NCI-H1092 (cell line): ENCODE data around the gene LMNTD2.

Experiments
- DNase-seq: peaks from one replicate; lab custom pipeline; 2025; lab: John Stamatoyannopoulos, UW

The LMNTD2 gene

DNA sequence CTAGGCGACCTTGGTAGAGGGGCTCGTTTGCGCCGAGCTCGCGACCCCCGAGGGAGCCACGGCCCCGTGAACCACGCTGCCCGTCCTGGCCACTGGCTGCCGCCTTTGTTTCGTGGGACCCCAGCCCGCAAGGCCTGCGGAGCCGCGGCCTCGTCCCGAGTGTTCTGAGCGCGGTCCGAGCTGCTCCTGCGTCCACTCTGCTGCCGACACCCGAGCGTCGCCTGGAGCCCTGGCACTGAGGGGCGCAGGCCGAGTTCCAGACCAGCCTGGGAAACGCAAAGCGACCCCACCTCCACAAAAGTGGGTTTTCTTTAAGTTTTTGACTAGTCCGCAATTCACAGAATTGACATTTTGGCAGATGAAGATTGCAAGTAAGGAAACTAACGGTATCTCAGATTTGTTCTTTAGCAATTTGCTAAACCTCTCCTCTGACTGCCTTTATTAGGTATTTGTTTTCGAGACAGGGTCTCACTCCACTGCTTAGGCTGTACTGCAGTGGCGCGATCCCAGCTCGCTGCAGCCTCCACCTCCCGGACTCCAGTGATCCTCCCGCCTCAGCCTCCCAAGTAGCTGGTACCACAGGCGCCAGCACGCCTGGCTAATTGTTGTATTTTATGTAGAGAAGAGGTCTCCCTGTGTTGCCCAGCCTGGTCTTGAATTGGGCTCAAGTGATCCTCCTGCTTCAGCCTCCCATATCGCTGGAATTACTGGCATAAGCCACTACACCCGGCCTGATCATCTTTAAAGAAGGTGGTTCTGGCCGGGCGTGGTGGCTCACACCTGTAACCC lies 52.6 kb downstream of the LMNTD2 start:
- DNase-seq: no peak

DNA sequence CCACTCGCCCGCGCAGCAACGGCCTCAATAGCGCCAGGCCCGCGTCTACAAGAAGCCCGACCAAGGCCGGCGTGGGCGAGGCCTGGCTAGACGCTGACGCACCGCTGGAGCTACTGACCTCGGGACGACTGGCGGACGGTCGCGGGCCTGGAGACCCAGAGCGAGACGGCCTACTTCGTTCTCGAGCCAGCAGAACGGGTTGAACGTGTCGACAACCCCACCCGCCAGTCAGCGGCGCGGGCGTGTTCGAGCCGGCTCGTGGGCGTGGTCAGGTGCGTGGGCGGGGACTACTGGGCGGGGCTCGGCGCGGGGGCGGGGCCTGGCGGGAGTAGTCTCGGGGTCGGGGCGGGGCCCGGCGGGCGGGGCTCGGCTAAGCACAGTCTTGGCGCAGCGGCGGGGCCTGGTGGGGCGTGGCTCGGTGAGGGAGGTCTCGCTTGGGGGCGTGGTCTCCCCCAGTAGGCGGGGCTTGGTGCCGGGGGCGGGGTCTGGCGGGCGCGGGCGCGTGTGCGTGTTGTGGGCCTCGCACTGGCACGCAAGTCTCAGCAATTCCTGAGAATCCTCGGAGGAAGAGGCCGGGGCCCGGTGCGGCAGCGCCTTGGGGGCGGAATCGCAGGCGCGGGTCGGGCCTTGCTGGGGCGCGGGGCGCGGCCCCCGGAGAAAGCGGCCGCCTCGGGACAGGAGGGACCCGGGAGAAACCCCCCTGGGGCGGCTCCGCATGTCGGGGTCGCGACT lies 53.4 kb downstream of the LMNTD2 start, which contains the start of gene RNH1:
Gene RNH1, minus strand, starts transcription at position 248 of the 732 bp plus-strand sequence. CDS start 5,080 bp downstream, outside the sequence.
- peak; percentile 93 for DNase-seq

DNA sequence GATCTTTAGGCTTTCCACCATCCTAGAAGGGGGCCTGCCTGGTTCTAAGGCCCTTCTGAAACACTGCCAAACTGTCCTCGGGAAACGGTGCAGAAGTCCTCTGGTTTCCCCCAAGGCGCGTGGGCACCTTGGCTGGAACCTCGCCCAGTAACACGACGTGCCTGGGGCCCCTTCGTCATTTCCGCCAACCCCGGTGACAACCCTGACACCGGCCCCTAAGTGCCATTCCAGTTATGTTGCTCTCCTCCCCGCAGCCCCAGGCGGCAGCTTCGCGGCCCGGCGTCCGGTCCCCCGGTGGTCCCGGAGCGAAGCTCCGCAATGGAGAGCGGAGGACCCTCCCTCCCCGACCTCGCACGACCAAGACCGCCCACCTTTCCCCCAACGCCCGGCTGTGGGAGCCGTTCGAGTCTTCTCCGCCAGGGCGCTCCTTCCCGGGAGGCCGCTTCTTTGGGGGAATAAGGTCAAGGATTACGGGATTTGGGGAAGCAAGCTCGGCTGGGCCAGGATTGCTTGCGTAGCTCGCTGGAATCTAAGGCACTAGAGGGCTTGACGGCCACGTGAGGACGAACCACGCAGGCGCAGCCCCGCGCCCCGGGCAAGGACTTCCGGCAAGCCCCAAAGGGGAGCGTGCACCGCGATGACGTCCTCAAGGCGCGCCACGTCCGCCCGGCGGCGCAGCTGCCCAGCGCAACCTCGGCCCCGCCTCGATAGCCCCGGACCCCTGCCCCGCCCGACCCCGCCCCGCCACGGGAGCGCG lies 54.1 kb downstream of the LMNTD2 start:
- DNase-seq: peak; percentile 96

DNA sequence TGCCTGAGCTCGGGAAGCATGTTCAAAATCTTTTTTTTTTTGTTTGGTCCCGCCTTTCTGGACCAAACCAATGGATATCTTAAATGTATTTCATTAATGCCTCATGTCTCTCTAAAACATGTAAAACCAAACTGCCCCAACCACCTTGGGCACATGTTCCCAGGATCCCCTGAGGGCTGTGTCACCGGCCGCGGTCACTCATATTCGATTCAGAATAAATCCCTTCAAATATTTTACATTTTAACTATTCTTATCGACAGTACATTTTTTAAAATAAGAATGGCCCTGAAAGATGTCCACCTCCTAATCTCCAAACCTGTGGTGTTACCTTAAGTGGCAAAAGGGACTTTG lies 55.6 kb downstream of the LMNTD2 start:
- no peak for DNase-seq
